GM23338 (cell line): ENCODE data around the gene MDM2. TPM values are rescaled to one million over a fixed set of nuclear protein-coding genes. Genes with fewer than 3 reads are reported as not detected.

Experiments used
- ATAC-seq: fragments of 200-7000 bp; cut with Tn5 transposase; 3 replicates; pipeline ENCODE4 v1.9.1; 2020
- DNase-seq: peaks from one replicate; pipeline ENCODE4 v3.0.0-alpha.2; 2015; ENCODE audit warnings: low spot score
- H2AFZ ChIP-seq: fragments of 200-600 bp; sonication (generic); 2 replicates; pipeline ENCODE4 v1.8.0; 2016; ENCODE audit warnings: antibody characterized with exemption, mild to moderate bottlenecking, moderate library complexity
- H3F3A ChIP-seq: fragments of 200-600 bp; sonication (generic); replicated peaks from 2 replicates; pipeline ENCODE4 v1.8.0; 2017; ENCODE audit warnings: antibody characterized with exemption, mixed run types, low read depth
- H3K27ac ChIP-seq: fragments of 200-600 bp; sonication (generic); 2 replicates; pipeline ENCODE4 v1.6.1; 2016; ENCODE audit warnings: low read depth
- H3K27me3 ChIP-seq: fragments of 200-600 bp; sonication (generic); 2 replicates; pipeline ENCODE4 v1.8.0; 2016; ENCODE audit warnings: mild to moderate bottlenecking, mixed run types, moderate library complexity; ENCODE audit not compliant: insufficient read depth
- H3K36me3 ChIP-seq: fragments of 200-600 bp; sonication (generic); 2 replicates; pipeline ENCODE4 v1.8.0; 2016; ENCODE audit warnings: mild to moderate bottlenecking; ENCODE audit not compliant: insufficient read depth
- H3K4me1 ChIP-seq: fragments of 200-600 bp; sonication (generic); 2 replicates; pipeline ENCODE4 v1.8.0; 2016; ENCODE audit warnings: mild to moderate bottlenecking, moderate library complexity; ENCODE audit not compliant: insufficient read depth
- H3K4me2 ChIP-seq: fragments of 200-600 bp; sonication (generic); 2 replicates; pipeline ENCODE4 v1.7.1; 2017; ENCODE audit warnings: mixed run types
- H3K4me3 ChIP-seq: fragments of 200-600 bp; sonication (generic); 2 replicates; pipeline ENCODE4 v1.6.1; 2016; ENCODE audit warnings: mixed run types
- H3K79me2 ChIP-seq: fragments of 200-600 bp; sonication (generic); replicated peaks from 2 replicates; pipeline ENCODE4 v1.8.0; 2017; ENCODE audit warnings: mild to moderate bottlenecking; ENCODE audit not compliant: insufficient read depth
- H3K9me2 ChIP-seq: fragments of 200-600 bp; sonication (generic); 2 replicates; pipeline ENCODE4 v1.8.0; 2017; ENCODE audit not compliant: insufficient read depth
- H4K20me1 ChIP-seq: fragments of 200-600 bp; sonication (generic); replicated peaks from 2 replicates; pipeline ENCODE4 v1.8.0; 2017; ENCODE audit warnings: mild to moderate bottlenecking; ENCODE audit not compliant: insufficient read depth
- H3K27ac Mint-ChIP-seq: 2 replicates; pipeline ENCODE4 v1.8.0; 2020; ENCODE audit warnings: inconsistent platforms, mild to moderate bottlenecking, moderate library complexity, mixed read lengths
- H3K27me3 Mint-ChIP-seq: 3 replicates; pipeline ENCODE4 v1.8.0; 2022; ENCODE audit warnings: low read depth, mild to moderate bottlenecking, moderate library complexity, mixed read lengths, inconsistent platforms; ENCODE audit not compliant: insufficient read depth, poor library complexity
- H3K36me3 Mint-ChIP-seq: 3 replicates; pipeline ENCODE4 v1.8.0; 2021; ENCODE audit warnings: low read depth, mild to moderate bottlenecking, inconsistent platforms, moderate library complexity, mixed read lengths
- H3K4me1 Mint-ChIP-seq: 3 replicates; pipeline ENCODE4 v1.8.0; 2020; ENCODE audit warnings: mild to moderate bottlenecking, inconsistent platforms, mixed read lengths
- H3K4me3 Mint-ChIP-seq: 3 replicates; pipeline ENCODE4 v1.8.0; 2021; ENCODE audit warnings: moderate library complexity, mild to moderate bottlenecking, inconsistent platforms, mixed read lengths
- H3K9me3 Mint-ChIP-seq: 3 replicates; pipeline ENCODE4 v1.8.0; 2020; ENCODE audit warnings: moderate library complexity, mild to moderate bottlenecking, inconsistent platforms, mixed read lengths
- CREB1 ChIP-seq: fragments of 250-450 bp; sonication (Bioruptor Pico); IDR thresholded peaks from 2 replicates; pipeline ENCODE4 v1.5.0; 2020; ENCODE audit warnings: low read depth, mild to moderate bottlenecking, moderate library complexity
- EZH2 ChIP-seq: fragments of 200-600 bp; sonication (generic); IDR thresholded peaks from one replicate; pipeline ENCODE4 v1.8.0; 2017; ENCODE audit warnings: antibody characterized with exemption, mild to moderate bottlenecking, low read depth; ENCODE audit not compliant: unreplicated experiment
- EZH2phosphoT487 ChIP-seq: fragments of 200-600 bp; sonication (generic); IDR thresholded peaks from one replicate; pipeline ENCODE4 v1.8.1; 2018; ENCODE audit warnings: antibody characterized with exemption; ENCODE audit not compliant: unreplicated experiment
- JUNB ChIP-seq: IDR thresholded peaks from one replicate; pipeline ENCODE4 v1.6.1; 2016; ENCODE audit warnings: antibody characterized with exemption; ENCODE audit not compliant: unreplicated experiment
- NANOG ChIP-seq: IDR thresholded peaks from 2 replicates; pipeline ENCODE4 v1.6.1; 2016; ENCODE audit warnings: antibody characterized with exemption, borderline replicate concordance
- POLR2AphosphoS5 ChIP-seq: IDR thresholded peaks from 2 replicates; pipeline ENCODE4 v1.6.1; 2016; ENCODE audit warnings: antibody characterized with exemption, low read depth
- STAT1 ChIP-seq: IDR thresholded peaks from one replicate; pipeline ENCODE4 v1.6.1; 2016; ENCODE audit warnings: antibody characterized with exemption; ENCODE audit not compliant: unreplicated experiment
- ZNF114 ChIP-seq: fragments of 250-450 bp; sonication (Bioruptor Pico); IDR thresholded peaks from 2 replicates; pipeline ENCODE4 v1.5.0; 2020; ENCODE audit warnings: mild to moderate bottlenecking, moderate library complexity
- ZNF331 ChIP-seq: fragments of 250-450 bp; sonication (Bioruptor Pico); IDR thresholded peaks from 2 replicates; pipeline ENCODE4 v1.5.0; 2020; ENCODE audit warnings: low read depth, mild to moderate bottlenecking, moderate library complexity
- polyA plus RNA-seq: library from polyadenylated mRNA; unstranded; fragments of >200 nt; fragmentation: Nextera tagmentation; extraction: Ambion mirVana; gene quantifications from 2 replicates; pipeline ENCODE4 v1.2.1, GENCODE V29; 2016
- total RNA-seq: library from RNA; depleted of rRNA; stranded (reverse); fragments of >200 nt; shearing (Covaris generic); gene quantifications from 2 replicates; pipeline ENCODE4 v1.2.3, GENCODE V29; 2014
- TF ChIP-seq, protein P1 (sequence below): IDR thresholded peaks from one replicate; pipeline ENCODE4 v1.6.1; 2018; ENCODE audit warnings: antibody characterized with exemption; ENCODE audit not compliant: unreplicated experiment
- TF ChIP-seq, protein P2 (sequence below): IDR thresholded peaks from 2 replicates; pipeline ENCODE4 v1.6.1; 2016; ENCODE audit warnings: antibody characterized with exemption

The MDM2 gene
- total and polyA plus RNA-seq, 2 experiments from 2014 or later: 105 to 136 TPM

DNA sequence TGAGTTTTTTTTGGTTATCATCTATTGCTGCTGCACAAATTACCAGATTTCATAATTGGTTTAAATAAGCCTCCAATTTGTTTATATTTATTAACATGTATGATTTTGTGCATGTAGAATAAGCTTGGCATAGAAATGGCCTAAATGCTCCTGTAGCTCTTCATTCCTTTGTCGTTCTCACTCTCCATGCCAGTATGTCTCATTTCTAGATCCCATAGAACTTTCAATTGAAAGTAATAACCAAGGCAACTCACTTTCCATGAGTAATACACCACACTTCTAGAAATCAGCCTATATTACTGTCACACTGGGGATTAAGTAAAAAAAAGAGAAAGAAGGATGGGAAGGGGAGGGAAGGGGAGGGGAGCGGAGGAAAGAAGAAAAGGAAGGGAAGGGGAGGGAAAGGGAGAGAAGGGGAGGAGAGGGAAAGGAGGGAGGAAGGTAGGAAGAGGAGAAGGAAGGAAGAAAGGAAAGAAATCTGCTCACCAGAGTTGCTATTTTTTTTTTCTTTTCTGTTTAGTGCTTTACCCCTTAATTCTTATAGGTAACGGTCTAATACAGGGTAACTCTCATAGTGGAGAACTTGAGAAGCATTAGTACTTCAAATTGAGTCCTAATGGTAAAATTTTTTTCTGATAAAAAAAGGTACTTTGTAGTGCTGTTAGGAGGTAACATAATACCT, 45.6 kb downstream of the MDM2 start:
- H3K4me2 ChIP-seq: no peak overlapping the region
- no peaks in the 10 kb centered on the region for H3K9me3 Mint-ChIP-seq
- no peaks in the 10 kb centered on the region for H3K9me2 ChIP-seq
- H3K27me3 ChIP-seq: no peaks in the 10 kb centered on the region
- H3K27me3 Mint-ChIP-seq: peaks cover 4% of the 10 kb centered on the region
- DNase-seq (no peak), ATAC-seq (no peak)
- H2AFZ ChIP-seq: no peak overlapping the region
- H3K4me3 ChIP-seq: no peak overlapping the region
- H4K20me1 ChIP-seq: no peaks in the 10 kb centered on the region
- H3K27ac ChIP-seq: no peak overlapping the region
- H3K4me1 Mint-ChIP-seq: no peaks in the 10 kb centered on the region
- H3K36me3 Mint-ChIP-seq: no peaks in the 10 kb centered on the region
- TF ChIP-seq POLR2AphosphoS5 (no peak), CREB1 (CRISPR knock-in tag) (no peak), EZH2 (no peak), NANOG (no peak), STAT1 (no peak), ZNF331 (CRISPR knock-in tag) (no peak), EZH2phosphoT487 (no peak), ZNF114 (no peak), JUNB (no peak)
- TF ChIP-seq, protein P1, sequence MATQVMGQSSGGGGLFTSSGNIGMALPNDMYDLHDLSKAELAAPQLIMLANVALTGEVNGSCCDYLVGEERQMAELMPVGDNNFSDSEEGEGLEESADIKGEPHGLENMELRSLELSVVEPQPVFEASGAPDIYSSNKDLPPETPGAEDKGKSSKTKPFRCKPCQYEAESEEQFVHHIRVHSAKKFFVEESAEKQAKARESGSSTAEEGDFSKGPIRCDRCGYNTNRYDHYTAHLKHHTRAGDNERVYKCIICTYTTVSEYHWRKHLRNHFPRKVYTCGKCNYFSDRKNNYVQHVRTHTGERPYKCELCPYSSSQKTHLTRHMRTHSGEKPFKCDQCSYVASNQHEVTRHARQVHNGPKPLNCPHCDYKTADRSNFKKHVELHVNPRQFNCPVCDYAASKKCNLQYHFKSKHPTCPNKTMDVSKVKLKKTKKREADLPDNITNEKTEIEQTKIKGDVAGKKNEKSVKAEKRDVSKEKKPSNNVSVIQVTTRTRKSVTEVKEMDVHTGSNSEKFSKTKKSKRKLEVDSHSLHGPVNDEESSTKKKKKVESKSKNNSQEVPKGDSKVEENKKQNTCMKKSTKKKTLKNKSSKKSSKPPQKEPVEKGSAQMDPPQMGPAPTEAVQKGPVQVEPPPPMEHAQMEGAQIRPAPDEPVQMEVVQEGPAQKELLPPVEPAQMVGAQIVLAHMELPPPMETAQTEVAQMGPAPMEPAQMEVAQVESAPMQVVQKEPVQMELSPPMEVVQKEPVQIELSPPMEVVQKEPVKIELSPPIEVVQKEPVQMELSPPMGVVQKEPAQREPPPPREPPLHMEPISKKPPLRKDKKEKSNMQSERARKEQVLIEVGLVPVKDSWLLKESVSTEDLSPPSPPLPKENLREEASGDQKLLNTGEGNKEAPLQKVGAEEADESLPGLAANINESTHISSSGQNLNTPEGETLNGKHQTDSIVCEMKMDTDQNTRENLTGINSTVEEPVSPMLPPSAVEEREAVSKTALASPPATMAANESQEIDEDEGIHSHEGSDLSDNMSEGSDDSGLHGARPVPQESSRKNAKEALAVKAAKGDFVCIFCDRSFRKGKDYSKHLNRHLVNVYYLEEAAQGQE: no peak
- TF ChIP-seq, protein P2, sequence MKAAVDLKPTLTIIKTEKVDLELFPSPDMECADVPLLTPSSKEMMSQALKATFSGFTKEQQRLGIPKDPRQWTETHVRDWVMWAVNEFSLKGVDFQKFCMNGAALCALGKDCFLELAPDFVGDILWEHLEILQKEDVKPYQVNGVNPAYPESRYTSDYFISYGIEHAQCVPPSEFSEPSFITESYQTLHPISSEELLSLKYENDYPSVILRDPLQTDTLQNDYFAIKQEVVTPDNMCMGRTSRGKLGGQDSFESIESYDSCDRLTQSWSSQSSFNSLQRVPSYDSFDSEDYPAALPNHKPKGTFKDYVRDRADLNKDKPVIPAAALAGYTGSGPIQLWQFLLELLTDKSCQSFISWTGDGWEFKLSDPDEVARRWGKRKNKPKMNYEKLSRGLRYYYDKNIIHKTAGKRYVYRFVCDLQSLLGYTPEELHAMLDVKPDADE: no peak
- no peaks in the 10 kb centered on the region for H3F3A ChIP-seq
- H3K79me2 ChIP-seq: no peaks in the 10 kb centered on the region
- H3K27ac Mint-ChIP-seq: no peak overlapping the region
- H3K4me1 ChIP-seq: no peaks in the 10 kb centered on the region
- H3K4me3 Mint-ChIP-seq: no peak overlapping the region
- H3K36me3 ChIP-seq: no peaks in the 10 kb centered on the region

DNA sequence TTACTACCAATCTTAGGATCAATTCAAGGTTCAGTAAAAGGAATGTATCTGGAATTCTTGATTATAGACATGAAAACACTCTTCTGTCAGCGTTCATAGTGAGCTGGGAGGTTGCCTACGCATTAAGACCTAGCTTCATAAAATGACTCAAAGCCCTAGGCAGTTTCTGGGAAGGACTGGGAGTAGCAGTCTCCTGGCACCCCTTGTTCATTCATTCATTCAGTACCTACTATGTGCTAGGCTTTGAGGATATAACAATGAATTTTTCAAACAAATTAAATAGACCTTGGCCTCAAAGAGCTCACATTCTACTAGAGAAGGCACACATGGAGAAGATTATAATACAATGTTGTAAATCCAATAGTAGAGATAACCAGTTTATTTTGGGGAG, 46.1 kb downstream of the MDM2 start:
- no peaks in the 10 kb centered on the region for H3K36me3 Mint-ChIP-seq
- Histone ChIP-seq H3K27ac (no peak overlapping the region), H3K4me1 (no peaks in the 10 kb centered on the region), H3K9me2 (no peaks in the 10 kb centered on the region), H3K79me2 (no peaks in the 10 kb centered on the region), H4K20me1 (no peaks in the 10 kb centered on the region), H3K36me3 (no peaks in the 10 kb centered on the region), H3K4me2 (no peak overlapping the region), H2AFZ (no peak overlapping the region), H3K27me3 (no peaks in the 10 kb centered on the region), H3K4me3 (no peak overlapping the region), H3F3A (no peaks in the 10 kb centered on the region)
- H3K4me1 Mint-ChIP-seq: no peaks in the 10 kb centered on the region
- H3K27me3 Mint-ChIP-seq: peaks cover 4% of the 10 kb centered on the region
- no peak for ATAC-seq
- no peaks in the 10 kb centered on the region for H3K9me3 Mint-ChIP-seq
- no peak for TF ChIP-seq ZNF331 (CRISPR knock-in tag)
- TF ChIP-seq EZH2phosphoT487: no peak
- TF ChIP-seq, protein P1: no peak
- TF ChIP-seq, protein P2: no peak
- no peak for TF ChIP-seq POLR2AphosphoS5
- TF ChIP-seq NANOG: no peak
- no peak for DNase-seq
- no peak overlapping the region for H3K27ac Mint-ChIP-seq
- no peak overlapping the region for H3K4me3 Mint-ChIP-seq
